ENCODE measurements around the gene ST8SIA4.

DNA sequence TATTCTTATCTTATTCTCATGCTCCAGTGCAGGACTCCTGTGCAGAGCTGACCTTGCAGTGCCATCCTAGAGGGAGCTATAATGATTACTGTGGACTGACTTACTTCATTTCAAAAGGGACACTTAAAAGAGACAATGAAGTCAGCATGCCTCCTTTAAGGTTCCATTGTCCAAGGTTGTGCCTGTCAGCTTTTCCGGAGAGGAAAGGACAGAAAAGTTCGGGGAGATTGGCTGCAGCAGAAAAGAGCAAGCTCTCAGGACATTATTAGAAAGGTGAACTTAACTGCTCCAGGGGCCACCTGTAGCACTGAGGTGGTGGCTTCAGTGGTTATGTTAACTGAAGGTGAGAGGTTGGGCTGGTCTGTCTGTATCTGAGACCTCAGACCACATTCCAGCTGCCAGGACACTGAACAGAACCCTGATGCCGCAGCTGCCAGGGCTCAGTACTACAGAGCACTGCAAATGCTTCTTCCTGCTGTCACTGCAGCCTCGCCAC lies 112.9 kb downstream of the ST8SIA4 start:
- TF ChIP-seq POLR2A (IDR thresholded peaks at IDR 0.05) (no peak), POLR2AphosphoS5 (IDR thresholded peaks at IDR 0.05) (no peak)
- TF ChIP-seq, protein P1, sequence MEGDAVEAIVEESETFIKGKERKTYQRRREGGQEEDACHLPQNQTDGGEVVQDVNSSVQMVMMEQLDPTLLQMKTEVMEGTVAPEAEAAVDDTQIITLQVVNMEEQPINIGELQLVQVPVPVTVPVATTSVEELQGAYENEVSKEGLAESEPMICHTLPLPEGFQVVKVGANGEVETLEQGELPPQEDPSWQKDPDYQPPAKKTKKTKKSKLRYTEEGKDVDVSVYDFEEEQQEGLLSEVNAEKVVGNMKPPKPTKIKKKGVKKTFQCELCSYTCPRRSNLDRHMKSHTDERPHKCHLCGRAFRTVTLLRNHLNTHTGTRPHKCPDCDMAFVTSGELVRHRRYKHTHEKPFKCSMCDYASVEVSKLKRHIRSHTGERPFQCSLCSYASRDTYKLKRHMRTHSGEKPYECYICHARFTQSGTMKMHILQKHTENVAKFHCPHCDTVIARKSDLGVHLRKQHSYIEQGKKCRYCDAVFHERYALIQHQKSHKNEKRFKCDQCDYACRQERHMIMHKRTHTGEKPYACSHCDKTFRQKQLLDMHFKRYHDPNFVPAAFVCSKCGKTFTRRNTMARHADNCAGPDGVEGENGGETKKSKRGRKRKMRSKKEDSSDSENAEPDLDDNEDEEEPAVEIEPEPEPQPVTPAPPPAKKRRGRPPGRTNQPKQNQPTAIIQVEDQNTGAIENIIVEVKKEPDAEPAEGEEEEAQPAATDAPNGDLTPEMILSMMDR (IDR thresholded peaks at IDR 0.05) = no peak

Measured in upper lobe of left lung (tissue), 4 donors.